D721Med (cell line): ENCODE measurements around the gene MLEC.

Experiments
- DNase-seq: peaks from one replicate; pipeline ENCODE4 v3.0.0; 2011; ENCODE audit warnings: low spot score; ENCODE audit not compliant: insufficient read length
- FAIRE-seq: peaks from 2 replicates; lab custom pipeline; 2011; peaks lifted over from hg19 to GRCh38; lab: Jason Lieb, UNC
- CTCF ChIP-seq: IDR thresholded peaks from 2 replicates; pipeline ENCODE4 v1.5.1; 2012; ENCODE audit warnings: mild to moderate bottlenecking, control low read depth; ENCODE audit not compliant: insufficient read depth; ENCODE audit errors: missing control alignments

The MLEC gene

DNA sequence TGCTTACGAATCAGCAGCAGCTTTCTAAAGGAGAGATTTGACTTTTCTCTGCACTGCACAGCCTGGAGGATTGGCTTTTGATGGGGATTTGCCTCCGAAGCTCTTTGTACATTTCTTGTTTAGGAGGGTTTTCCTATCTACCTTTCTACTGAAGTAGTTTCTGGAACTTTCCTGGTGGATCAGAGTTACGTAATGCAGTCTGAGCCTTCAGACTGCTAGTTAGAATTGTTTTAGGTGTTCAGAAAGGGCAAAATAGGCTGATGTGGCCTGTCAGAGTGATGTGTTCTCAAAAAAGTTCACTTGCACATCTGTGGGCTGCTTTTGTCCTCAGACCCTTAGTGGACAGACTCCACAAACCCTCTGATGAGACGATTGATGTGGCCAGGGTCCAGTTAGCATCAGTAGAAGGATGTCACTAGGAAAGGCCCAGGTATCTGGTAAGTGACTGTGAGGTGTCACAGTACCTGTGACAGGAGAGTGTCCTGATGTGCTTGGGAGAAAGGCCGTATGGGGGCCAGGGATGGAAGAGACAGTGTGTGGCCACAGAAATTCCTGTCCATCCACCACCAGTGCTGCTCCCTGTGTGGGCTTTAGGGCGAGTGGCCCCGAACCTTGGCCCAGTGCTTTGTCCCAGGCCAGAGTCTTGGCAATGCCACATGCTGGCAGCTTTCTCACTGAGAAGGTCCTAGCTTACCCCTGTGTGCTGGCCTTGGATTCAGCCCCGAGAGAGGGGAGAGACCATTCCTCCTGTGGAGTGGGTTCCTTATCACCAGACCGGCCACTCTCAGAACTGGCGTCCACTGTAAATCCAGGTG, 34.2 kb downstream of the MLEC start:
- FAIRE-seq, result peak; percentile 6
- no peak for TF ChIP-seq CTCF

DNA sequence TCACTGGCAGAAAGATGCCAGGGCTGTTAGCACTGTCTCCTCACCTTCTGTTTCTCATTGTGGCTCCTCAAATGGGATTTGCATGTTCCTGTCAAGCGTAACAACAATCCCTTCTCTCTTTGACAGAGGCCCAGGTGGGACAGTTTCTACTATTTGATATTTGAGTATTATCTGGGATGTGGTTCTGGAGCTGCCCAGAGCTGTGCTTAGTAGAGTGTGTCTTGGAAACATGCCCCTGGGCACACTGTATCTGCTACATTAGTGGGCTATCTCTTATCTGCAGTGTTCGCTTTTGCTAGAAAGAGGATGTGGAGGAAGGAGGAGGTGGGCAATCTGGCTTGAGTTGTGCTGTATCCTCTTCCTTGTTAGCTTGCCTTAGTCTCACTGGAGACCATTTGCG, 34.9 kb downstream of the MLEC start:
- DNase-seq (no peak), FAIRE-seq (no peak)
- TF ChIP-seq CTCF, result no peak

More for the DNA sequence above, 34.2 kb downstream of the MLEC start:
- no peak for DNase-seq

DNA sequence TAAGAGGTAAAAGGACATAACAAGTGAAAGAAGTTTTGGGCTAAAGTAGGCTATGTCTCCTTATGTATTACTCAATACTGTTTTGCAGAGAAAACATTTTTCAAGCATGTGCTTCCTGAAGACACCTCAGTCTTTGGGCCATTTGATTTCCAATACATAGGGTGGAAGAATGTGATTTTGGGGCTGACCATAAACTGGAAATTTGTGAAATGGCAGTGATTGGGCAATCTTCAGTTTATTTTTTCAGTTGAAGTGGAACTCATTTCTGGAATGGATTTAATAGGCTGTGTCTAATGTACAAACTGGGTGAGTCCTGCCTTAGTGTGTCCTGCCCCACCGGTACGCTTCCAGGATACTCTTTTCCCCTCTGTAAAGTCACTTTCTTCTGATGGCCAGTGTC, 35.8 kb downstream of the MLEC start:
- no peak for TF ChIP-seq CTCF
- DNase-seq (no peak), FAIRE-seq (no peak)

DNA sequence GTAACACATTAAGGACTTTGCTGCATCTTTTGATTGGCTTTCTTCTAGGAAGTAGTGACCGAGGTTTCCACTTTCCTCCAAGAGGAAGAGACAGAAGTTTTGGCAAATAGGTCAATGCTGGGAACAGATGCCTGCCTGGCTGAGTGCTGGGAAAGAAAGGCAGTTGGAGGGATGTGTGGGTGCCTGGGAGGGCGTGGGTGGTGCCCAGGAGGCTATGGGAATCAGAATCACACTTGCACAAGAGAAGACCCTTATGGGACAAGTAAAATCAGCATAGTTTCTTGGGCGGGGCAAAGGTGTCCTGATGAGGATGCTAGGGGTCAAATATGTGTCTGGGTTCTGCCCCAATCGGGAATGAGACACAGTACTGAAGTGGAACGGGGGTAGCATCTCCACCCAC, 37.8 kb downstream of the MLEC start:
- TF ChIP-seq CTCF, result no peak
- FAIRE-seq (no peak), DNase-seq (no peak)

- FAIRE-seq (no peak), DNase-seq (no peak)
- TF ChIP-seq CTCF, result no peak
Observed at GRCh38 chr12:120725151-120725658, 38.3 kb downstream of the MLEC start.

- FAIRE-seq (no peak), DNase-seq (peak; percentile 94)
- TF ChIP-seq CTCF, result no peak
Observed at GRCh38 chr12:120725659-120726509, 38.9 kb downstream of the MLEC start, which contains the start of gene ACADS. ACADS (plus strand) TSS chr12:120725826; CDS start chr12:120725886, 60 bp downstream.
